BJ (cell line): Measurements from ENCODE around the gene TMEM135. TPM values are rescaled to one million over a fixed set of nuclear protein-coding genes. Genes with fewer than 3 reads are reported as not detected.

ENCODE experiments used
- CTCF ChIA-PET: fragments of 350-600 bp; formaldehyde crosslinking; extraction: SDS; loops from one replicate; lab custom pipeline; 2021; ENCODE audit warnings: antibody characterized with exemption, inconsistent platforms; lab: Yijun Ruan, JAX
- POLR2A ChIA-PET: fragments of 300-600 bp; sonication (Branson Sonifier 250); formaldehyde crosslinking; extraction: SDS; loops from one replicate; lab custom pipeline; 2021; ENCODE audit warnings: antibody characterized with exemption; lab: Charles Lee
- DNase-seq: peaks from one replicate; pipeline ENCODE4 v3.0.0-alpha.2; 2011; ENCODE audit warnings: low read depth
- H3K27me3 ChIP-seq: 2 replicates; pipeline ENCODE4 v1.6.0; 2011; ENCODE audit warnings: low read length; ENCODE audit not compliant: control insufficient read depth, insufficient read depth
- H3K36me3 ChIP-seq: 2 replicates; pipeline ENCODE4 v1.5.1; 2011; ENCODE audit warnings: low read length; ENCODE audit not compliant: control insufficient read depth, insufficient read depth
- H3K4me3 ChIP-seq: 2 replicates; pipeline ENCODE4 v1.5.1; 2011; ENCODE audit warnings: low read depth, mild to moderate bottlenecking, control low read depth, low read length
- CTCF ChIP-seq: IDR thresholded peaks from 2 replicates; pipeline ENCODE4 v1.5.1; 2011; ENCODE audit warnings: low read depth, mild to moderate bottlenecking, control low read depth, inconsistent platforms, low read length, moderate library complexity; ENCODE audit not compliant: insufficient read depth
- polyA plus RNA-seq: library from polyadenylated mRNA; depleted of rRNA; stranded (reverse); fragments of >200 nt; gene quantifications from 2 replicates; pipeline ENCODE4 v1.2.3, GENCODE V29; 2011

Gene TMEM135
- polyA plus RNA-seq, 1 experiment: 4.6 TPM

GRCh38 chr11:87190071-87190470 lies 152.3 kb downstream of the TMEM135 start:
- no peaks in the 10 kb centered on the region for H3K36me3 ChIP-seq
- no peak for TF ChIP-seq CTCF
- no peak for DNase-seq
- no peaks in the 10 kb centered on the region for H3K27me3 ChIP-seq
- H3K4me3 ChIP-seq: no peak overlapping the region
- ChIA-PET POLR2A (no interaction called here), CTCF (interaction anchor here (0.7 kb wide), 1 partner anchor 624 kb away, joined by 3 read pairs; no protein-coding TSS in a partner anchor)

- ChIA-PET POLR2A (no interaction called here), CTCF (no interaction called here)
These were observed 156.2 kb downstream of the TMEM135 start for GRCh38 chr11:87193756-87194470.

GRCh38 chr11:87194985-87195820 lies 157.5 kb downstream of the TMEM135 start:
- H3K27me3 ChIP-seq: no peaks in the 10 kb centered on the region
- H3K36me3 ChIP-seq: no peaks in the 10 kb centered on the region
- no peak overlapping the region for H3K4me3 ChIP-seq
- no peak for DNase-seq
- POLR2A ChIA-PET: no interaction called here
- CTCF ChIA-PET: no interaction called here
- no peak for TF ChIP-seq CTCF

More at GRCh38 chr11:87193756-87194470, 156.2 kb downstream of the TMEM135 start:
- H3K36me3 ChIP-seq: no peaks in the 10 kb centered on the region
- TF ChIP-seq CTCF: no peak
- H3K27me3 ChIP-seq: no peaks in the 10 kb centered on the region
- H3K4me3 ChIP-seq: no peak overlapping the region
- DNase-seq: no peak

- Histone ChIP-seq H3K4me3 (no peak overlapping the region), H3K27me3 (no peaks in the 10 kb centered on the region), H3K36me3 (no peaks in the 10 kb centered on the region)
- ChIA-PET POLR2A (no interaction called here), CTCF (no interaction called here)
- no peak for TF ChIP-seq CTCF
- DNase-seq: no peak
These were observed 160.6 kb downstream of the TMEM135 start for GRCh38 chr11:87198266-87198881.

GRCh38 chr11:87201376-87201775 lies 163.6 kb downstream of the TMEM135 start:
- CTCF ChIA-PET: no interaction called here
- TF ChIP-seq CTCF: no peak

More at GRCh38 chr11:87201376-87201775, 163.6 kb downstream of the TMEM135 start:
- Histone ChIP-seq H3K36me3 (no peaks in the 10 kb centered on the region), H3K27me3 (no peaks in the 10 kb centered on the region), H3K4me3 (no peak overlapping the region)
- POLR2A ChIA-PET: no interaction called here
- no peak for DNase-seq
